ENCODE measurements around the gene CERK. TPM values are rescaled to one million over a fixed set of nuclear protein-coding genes. Genes with fewer than 3 reads are reported as not detected.

The CERK gene
- total and polyA plus RNA-seq, 2 of the 13 experiments (the other 11 are each of a cell fraction or from before 2014, with no cell fraction given) = 40.3 to 41.9 TPM

DNA sequence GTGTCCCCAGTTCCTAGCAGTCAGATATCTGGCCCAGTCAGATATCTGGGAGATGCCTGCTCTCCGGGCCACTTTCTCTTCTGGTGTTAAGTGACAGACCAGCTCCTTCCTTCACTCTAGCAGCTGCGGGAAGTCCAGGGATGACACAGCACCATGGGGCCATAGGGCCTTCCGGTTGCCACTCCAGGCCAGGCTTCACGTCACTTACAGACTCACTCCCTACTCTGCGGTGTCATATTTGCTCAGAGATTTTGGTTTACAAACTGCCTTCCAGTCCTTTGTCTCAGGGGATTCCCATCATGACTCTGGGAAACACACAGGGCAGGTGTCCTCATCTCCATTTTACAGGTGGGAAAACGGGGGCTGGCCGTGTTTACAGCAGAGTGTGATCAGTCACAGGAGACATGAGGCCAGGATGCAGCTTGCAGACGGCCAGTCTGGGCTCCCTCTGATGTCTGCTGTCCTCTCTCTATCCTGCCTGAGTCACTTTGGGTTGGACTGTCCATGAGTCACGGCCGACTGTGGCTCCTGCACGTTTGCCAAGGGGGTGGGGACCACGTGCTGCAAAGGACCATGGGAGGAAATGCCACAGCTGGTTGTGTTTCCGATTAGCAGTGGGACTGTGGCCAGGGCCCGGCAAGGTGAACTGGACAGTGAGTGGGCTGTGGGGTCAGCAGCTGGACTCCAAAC is 16.2 kb upstream of the CERK start (continued):
- TF ChIP-seq ZNF607 (CRISPR knock-in tag; IDR thresholded peaks at IDR 0.05; ENCODE audit: borderline replicate concordance) (peak; percentile 62; the same call in 1 of the 2 replicates), HNRNPL (IDR thresholded peaks at IDR 0.05; ENCODE audit: low read depth, low read length) (no peak), MTA1 (CRISPR knock-in tag; IDR thresholded peaks at IDR 0.05; ENCODE audit: borderline replicate concordance) (peak; percentile 93), KLF9 (CRISPR knock-in tag; IDR thresholded peaks at IDR 0.05; ENCODE audit: low read depth) (0 out of 2 replicates have a peak, but pooled peaks have one; percentile 38), NR2F1 (CRISPR knock-in tag; IDR thresholded peaks at IDR 0.05) (no peak), CEBPG (CRISPR knock-in tag; IDR thresholded peaks at IDR 0.05) (no peak), JARID2 (CRISPR knock-in tag; IDR thresholded peaks at IDR 0.05; ENCODE audit: insufficient replicate concordance) (no peak), ZNF615 (CRISPR knock-in tag; IDR thresholded peaks at IDR 0.05; ENCODE audit: borderline replicate concordance) (no peak), ZNF616 (CRISPR knock-in tag; IDR thresholded peaks at IDR 0.05; ENCODE audit: low read depth) (peak; percentile 70; the same call in 1 of the 2 replicates), SMC3 (IDR thresholded peaks at IDR 0.05; ENCODE audit: low read length) (no peak), MLLT10 (CRISPR knock-in tag; IDR thresholded peaks at IDR 0.05) (no peak), ARNT2 (CRISPR knock-in tag; IDR thresholded peaks at IDR 0.05; ENCODE audit: low read depth) (peak; percentile 68), KLF16 (CRISPR knock-in tag; IDR thresholded peaks at IDR 0.05) (peak; percentile 70 to 83; a peak in 1 of 4 replicates), ZNF562 (CRISPR knock-in tag; IDR thresholded peaks at IDR 0.05; ENCODE audit: borderline replicate concordance) (no peak), ZFP36 (IDR thresholded peaks at IDR 0.05; ENCODE audit: borderline replicate concordance, low read depth, low read length, partially characterized antibody) (no peak), MED8 (CRISPR knock-in tag; IDR thresholded peaks at IDR 0.05; ENCODE audit: insufficient replicate concordance) (no peak), ZBTB1 (CRISPR knock-in tag; IDR thresholded peaks at IDR 0.05; ENCODE audit: borderline replicate concordance) (no peak; the same call in 1 of the 2 replicates), NFYB (CRISPR knock-in tag; IDR thresholded peaks at IDR 0.05) (no peak)
- TF ChIP-seq, protein P1, sequence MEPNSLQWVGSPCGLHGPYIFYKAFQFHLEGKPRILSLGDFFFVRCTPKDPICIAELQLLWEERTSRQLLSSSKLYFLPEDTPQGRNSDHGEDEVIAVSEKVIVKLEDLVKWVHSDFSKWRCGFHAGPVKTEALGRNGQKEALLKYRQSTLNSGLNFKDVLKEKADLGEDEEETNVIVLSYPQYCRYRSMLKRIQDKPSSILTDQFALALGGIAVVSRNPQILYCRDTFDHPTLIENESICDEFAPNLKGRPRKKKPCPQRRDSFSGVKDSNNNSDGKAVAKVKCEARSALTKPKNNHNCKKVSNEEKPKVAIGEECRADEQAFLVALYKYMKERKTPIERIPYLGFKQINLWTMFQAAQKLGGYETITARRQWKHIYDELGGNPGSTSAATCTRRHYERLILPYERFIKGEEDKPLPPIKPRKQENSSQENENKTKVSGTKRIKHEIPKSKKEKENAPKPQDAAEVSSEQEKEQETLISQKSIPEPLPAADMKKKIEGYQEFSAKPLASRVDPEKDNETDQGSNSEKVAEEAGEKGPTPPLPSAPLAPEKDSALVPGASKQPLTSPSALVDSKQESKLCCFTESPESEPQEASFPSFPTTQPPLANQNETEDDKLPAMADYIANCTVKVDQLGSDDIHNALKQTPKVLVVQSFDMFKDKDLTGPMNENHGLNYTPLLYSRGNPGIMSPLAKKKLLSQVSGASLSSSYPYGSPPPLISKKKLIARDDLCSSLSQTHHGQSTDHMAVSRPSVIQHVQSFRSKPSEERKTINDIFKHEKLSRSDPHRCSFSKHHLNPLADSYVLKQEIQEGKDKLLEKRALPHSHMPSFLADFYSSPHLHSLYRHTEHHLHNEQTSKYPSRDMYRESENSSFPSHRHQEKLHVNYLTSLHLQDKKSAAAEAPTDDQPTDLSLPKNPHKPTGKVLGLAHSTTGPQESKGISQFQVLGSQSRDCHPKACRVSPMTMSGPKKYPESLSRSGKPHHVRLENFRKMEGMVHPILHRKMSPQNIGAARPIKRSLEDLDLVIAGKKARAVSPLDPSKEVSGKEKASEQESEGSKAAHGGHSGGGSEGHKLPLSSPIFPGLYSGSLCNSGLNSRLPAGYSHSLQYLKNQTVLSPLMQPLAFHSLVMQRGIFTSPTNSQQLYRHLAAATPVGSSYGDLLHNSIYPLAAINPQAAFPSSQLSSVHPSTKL (CRISPR knock-in tag; IDR thresholded peaks at IDR 0.05) = peak; percentile 83
- TF ChIP-seq, protein P2, sequence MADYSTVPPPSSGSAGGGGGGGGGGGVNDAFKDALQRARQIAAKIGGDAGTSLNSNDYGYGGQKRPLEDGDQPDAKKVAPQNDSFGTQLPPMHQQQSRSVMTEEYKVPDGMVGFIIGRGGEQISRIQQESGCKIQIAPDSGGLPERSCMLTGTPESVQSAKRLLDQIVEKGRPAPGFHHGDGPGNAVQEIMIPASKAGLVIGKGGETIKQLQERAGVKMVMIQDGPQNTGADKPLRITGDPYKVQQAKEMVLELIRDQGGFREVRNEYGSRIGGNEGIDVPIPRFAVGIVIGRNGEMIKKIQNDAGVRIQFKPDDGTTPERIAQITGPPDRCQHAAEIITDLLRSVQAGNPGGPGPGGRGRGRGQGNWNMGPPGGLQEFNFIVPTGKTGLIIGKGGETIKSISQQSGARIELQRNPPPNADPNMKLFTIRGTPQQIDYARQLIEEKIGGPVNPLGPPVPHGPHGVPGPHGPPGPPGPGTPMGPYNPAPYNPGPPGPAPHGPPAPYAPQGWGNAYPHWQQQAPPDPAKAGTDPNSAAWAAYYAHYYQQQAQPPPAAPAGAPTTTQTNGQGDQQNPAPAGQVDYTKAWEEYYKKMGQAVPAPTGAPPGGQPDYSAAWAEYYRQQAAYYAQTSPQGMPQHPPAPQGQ (CRISPR knock-in tag; IDR thresholded peaks at IDR 0.05; ENCODE audit: borderline replicate concordance) = no peak
- TF ChIP-seq, protein P3, sequence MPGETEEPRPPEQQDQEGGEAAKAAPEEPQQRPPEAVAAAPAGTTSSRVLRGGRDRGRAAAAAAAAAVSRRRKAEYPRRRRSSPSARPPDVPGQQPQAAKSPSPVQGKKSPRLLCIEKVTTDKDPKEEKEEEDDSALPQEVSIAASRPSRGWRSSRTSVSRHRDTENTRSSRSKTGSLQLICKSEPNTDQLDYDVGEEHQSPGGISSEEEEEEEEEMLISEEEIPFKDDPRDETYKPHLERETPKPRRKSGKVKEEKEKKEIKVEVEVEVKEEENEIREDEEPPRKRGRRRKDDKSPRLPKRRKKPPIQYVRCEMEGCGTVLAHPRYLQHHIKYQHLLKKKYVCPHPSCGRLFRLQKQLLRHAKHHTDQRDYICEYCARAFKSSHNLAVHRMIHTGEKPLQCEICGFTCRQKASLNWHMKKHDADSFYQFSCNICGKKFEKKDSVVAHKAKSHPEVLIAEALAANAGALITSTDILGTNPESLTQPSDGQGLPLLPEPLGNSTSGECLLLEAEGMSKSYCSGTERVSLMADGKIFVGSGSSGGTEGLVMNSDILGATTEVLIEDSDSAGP (CRISPR knock-in tag; IDR thresholded peaks at IDR 0.05; ENCODE audit: borderline replicate concordance) = peak; percentile 76; the same call in 1 of the 2 replicates
- TF ChIP-seq, protein P4, sequence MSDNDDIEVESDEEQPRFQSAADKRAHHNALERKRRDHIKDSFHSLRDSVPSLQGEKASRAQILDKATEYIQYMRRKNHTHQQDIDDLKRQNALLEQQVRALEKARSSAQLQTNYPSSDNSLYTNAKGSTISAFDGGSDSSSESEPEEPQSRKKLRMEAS (IDR thresholded peaks at IDR 0.05) = peak; percentile 98

All from HepG2 (cell line).